ENCODE data around the gene CADM2. TPM values are rescaled to one million over a fixed set of nuclear protein-coding genes. Genes with fewer than 3 reads are reported as not detected.

CADM2 gene
- total RNA-seq, 2 experiments from 2014 or later: not detected

GRCh38 chr3:85176799-85177198 is 218.0 kb downstream of the CADM2 start:
- intact Hi-C loops (cut with micrococcal nuclease): no loop called here
- CTCF ChIA-PET: no interaction called here
- DNase-seq: no peak
- Mint-ChIP-seq H3K4me3 (no peak overlapping the region), H3K4me1 (ENCODE audit: low read depth) (no peaks in the 10 kb centered on the region), H3K9me3 (peaks cover 7% of the 10 kb centered on the region), H3K36me3 (ENCODE audit: low read depth) (no peaks in the 10 kb centered on the region), H3K27me3 (ENCODE audit: low read depth) (no peaks in the 10 kb centered on the region), H3K27ac (no peak overlapping the region)

GRCh38 chr3:85182975-85183752 is 224.4 kb downstream of the CADM2 start:
- H3K36me3 Mint-ChIP-seq (ENCODE audit: low read depth): no peaks in the 10 kb centered on the region
- H3K4me3 Mint-ChIP-seq: no peak overlapping the region
- no peaks in the 10 kb centered on the region for H3K4me1 Mint-ChIP-seq (ENCODE audit: low read depth)
- no peaks in the 10 kb centered on the region for H3K27me3 Mint-ChIP-seq (ENCODE audit: low read depth)
- H3K27ac Mint-ChIP-seq: no peak overlapping the region
- intact Hi-C loops (cut with micrococcal nuclease): no loop called here
- H3K9me3 Mint-ChIP-seq: no peaks in the 10 kb centered on the region
- CTCF ChIA-PET: no interaction called here
- DNase-seq: no peak

GRCh38 chr3:85185495-85185894 is 226.7 kb downstream of the CADM2 start:
- Mint-ChIP-seq H3K27me3 (ENCODE audit: low read depth) (no peaks in the 10 kb centered on the region), H3K9me3 (no peaks in the 10 kb centered on the region), H3K27ac (no peak overlapping the region), H3K4me1 (ENCODE audit: low read depth) (no peaks in the 10 kb centered on the region), H3K4me3 (no peak overlapping the region), H3K36me3 (ENCODE audit: low read depth) (no peaks in the 10 kb centered on the region)
- CTCF ChIA-PET: no interaction called here
- intact Hi-C loops (cut with micrococcal nuclease): no loop called here
- DNase-seq: no peak

- intact Hi-C loops (cut with micrococcal nuclease): no loop called here
- CTCF ChIA-PET: no interaction called here
- Mint-ChIP-seq H3K9me3 (no peaks in the 10 kb centered on the region), H3K27me3 (ENCODE audit: low read depth) (no peaks in the 10 kb centered on the region), H3K4me1 (ENCODE audit: low read depth) (no peaks in the 10 kb centered on the region), H3K36me3 (ENCODE audit: low read depth) (no peaks in the 10 kb centered on the region), H3K27ac (no peak overlapping the region), H3K4me3 (no peak overlapping the region)
- DNase-seq: no peak
Observed at GRCh38 chr3:85189731-85190130, 230.9 kb downstream of the CADM2 start.

GRCh38 chr3:85193565-85193964 is 234.8 kb downstream of the CADM2 start:
- no peak overlapping the region for H3K27ac Mint-ChIP-seq
- no peaks in the 10 kb centered on the region for H3K27me3 Mint-ChIP-seq (ENCODE audit: low read depth)
- no peak for DNase-seq
- no peak overlapping the region for H3K4me3 Mint-ChIP-seq
- intact Hi-C loops (cut with micrococcal nuclease): no loop called here
- no peaks in the 10 kb centered on the region for H3K36me3 Mint-ChIP-seq (ENCODE audit: low read depth)
- CTCF ChIA-PET: no interaction called here
- H3K4me1 Mint-ChIP-seq (ENCODE audit: low read depth): no peaks in the 10 kb centered on the region
- H3K9me3 Mint-ChIP-seq: peaks cover 2% of the 10 kb centered on the region

GRCh38 chr3:85208650-85209049 is 249.9 kb downstream of the CADM2 start:
- CTCF ChIA-PET: no interaction called here

GRCh38 chr3:85210540-85210939 is 251.8 kb downstream of the CADM2 start:
- H3K36me3 Mint-ChIP-seq (ENCODE audit: low read depth): no peaks in the 10 kb centered on the region
- CTCF ChIA-PET: no interaction called here
- no peak overlapping the region for H3K4me3 Mint-ChIP-seq
- no peak for DNase-seq
- no peaks in the 10 kb centered on the region for H3K27me3 Mint-ChIP-seq (ENCODE audit: low read depth)
- H3K4me1 Mint-ChIP-seq (ENCODE audit: low read depth): no peaks in the 10 kb centered on the region
- H3K27ac Mint-ChIP-seq: no peak overlapping the region
- intact Hi-C loops (cut with micrococcal nuclease): no loop called here
- peaks cover 6% of the 10 kb centered on the region for H3K9me3 Mint-ChIP-seq

More at GRCh38 chr3:85208650-85209049, 249.9 kb downstream of the CADM2 start:
- Mint-ChIP-seq H3K9me3 (peaks cover 9% of the 10 kb centered on the region), H3K27me3 (ENCODE audit: low read depth) (no peaks in the 10 kb centered on the region), H3K36me3 (ENCODE audit: low read depth) (no peaks in the 10 kb centered on the region), H3K27ac (no peak overlapping the region), H3K4me3 (no peak overlapping the region), H3K4me1 (ENCODE audit: low read depth) (no peaks in the 10 kb centered on the region)
- intact Hi-C loops (cut with micrococcal nuclease): no loop called here
- no peak for DNase-seq

GRCh38 chr3:85228966-85229365 is 270.2 kb downstream of the CADM2 start:
- CTCF ChIA-PET: no interaction called here
- Mint-ChIP-seq H3K4me3 (no peak overlapping the region), H3K4me1 (ENCODE audit: low read depth) (no peaks in the 10 kb centered on the region), H3K36me3 (ENCODE audit: low read depth) (no peaks in the 10 kb centered on the region), H3K9me3 (peaks cover 32% of the 10 kb centered on the region), H3K27ac (no peak overlapping the region), H3K27me3 (ENCODE audit: low read depth) (no peaks in the 10 kb centered on the region)
- DNase-seq: no peak
- intact Hi-C loops (cut with micrococcal nuclease): no loop called here

GRCh38 chr3:85244091-85244490 is 285.3 kb downstream of the CADM2 start:
- intact Hi-C loops (cut with micrococcal nuclease): no loop called here
- Mint-ChIP-seq H3K27ac (no peak overlapping the region), H3K27me3 (ENCODE audit: low read depth) (no peaks in the 10 kb centered on the region), H3K9me3 (no peaks in the 10 kb centered on the region), H3K36me3 (ENCODE audit: low read depth) (no peaks in the 10 kb centered on the region), H3K4me1 (ENCODE audit: low read depth) (no peaks in the 10 kb centered on the region), H3K4me3 (no peak overlapping the region)
- no peak for DNase-seq
- CTCF ChIA-PET: no interaction called here

- no peak for DNase-seq
- H3K27me3 Mint-ChIP-seq (ENCODE audit: low read depth): no peaks in the 10 kb centered on the region
- CTCF ChIA-PET: no interaction called here
- H3K4me3 Mint-ChIP-seq: no peak overlapping the region
- H3K36me3 Mint-ChIP-seq (ENCODE audit: low read depth): no peaks in the 10 kb centered on the region
- no peak overlapping the region for H3K27ac Mint-ChIP-seq
- no peaks in the 10 kb centered on the region for H3K9me3 Mint-ChIP-seq
- H3K4me1 Mint-ChIP-seq (ENCODE audit: low read depth): no peaks in the 10 kb centered on the region
- intact Hi-C loops (cut with micrococcal nuclease): no loop called here
Observed at GRCh38 chr3:85244519-85244918, 285.7 kb downstream of the CADM2 start.

- Mint-ChIP-seq H3K36me3 (ENCODE audit: low read depth) (no peaks in the 10 kb centered on the region), H3K27ac (no peak overlapping the region), H3K27me3 (ENCODE audit: low read depth) (no peaks in the 10 kb centered on the region), H3K4me1 (ENCODE audit: low read depth) (no peaks in the 10 kb centered on the region), H3K9me3 (peaks cover 5% of the 10 kb centered on the region), H3K4me3 (no peak overlapping the region)
- CTCF ChIA-PET: no interaction called here
- no peak for DNase-seq
- intact Hi-C loops (cut with micrococcal nuclease): no loop called here
Observed at GRCh38 chr3:85251766-85252165, 293.0 kb downstream of the CADM2 start.

GRCh38 chr3:85252686-85253085 is 293.9 kb downstream of the CADM2 start:
- H3K36me3 Mint-ChIP-seq (ENCODE audit: low read depth): no peaks in the 10 kb centered on the region
- H3K27ac Mint-ChIP-seq: no peak overlapping the region
- H3K9me3 Mint-ChIP-seq: peaks cover 5% of the 10 kb centered on the region
- no peaks in the 10 kb centered on the region for H3K4me1 Mint-ChIP-seq (ENCODE audit: low read depth)
- CTCF ChIA-PET: no interaction called here
- no peaks in the 10 kb centered on the region for H3K27me3 Mint-ChIP-seq (ENCODE audit: low read depth)
- intact Hi-C loops (cut with micrococcal nuclease): no loop called here
- no peak overlapping the region for H3K4me3 Mint-ChIP-seq
- no peak for DNase-seq

GRCh38 chr3:85254738-85255137 is 295.9 kb downstream of the CADM2 start:
- no peak overlapping the region for H3K4me3 Mint-ChIP-seq
- no peaks in the 10 kb centered on the region for H3K27me3 Mint-ChIP-seq (ENCODE audit: low read depth)
- no peaks in the 10 kb centered on the region for H3K36me3 Mint-ChIP-seq (ENCODE audit: low read depth)
- H3K4me1 Mint-ChIP-seq (ENCODE audit: low read depth): no peaks in the 10 kb centered on the region
- DNase-seq: no peak
- CTCF ChIA-PET: no interaction called here
- intact Hi-C loops (cut with micrococcal nuclease): no loop called here
- H3K27ac Mint-ChIP-seq: no peak overlapping the region
- H3K9me3 Mint-ChIP-seq: peaks cover 7% of the 10 kb centered on the region

Data from activated naive CD4-positive, alpha-beta T cell treated with anti-CD3 and anti-CD28 coated beads for 36 hours (primary cell).